HepG2 (cell line): ENCODE data around the gene TOR1B. TPM values are rescaled to one million over a fixed set of nuclear protein-coding genes. Genes with fewer than 3 reads are reported as not detected.

ENCODE experiments used
- CEBPG ChIP-seq: IDR thresholded peaks from 2 replicates; pipeline ENCODE4 v1.6.1; 2016
- CENPX ChIP-seq: sonication (generic); formaldehyde crosslinking; IDR thresholded peaks from 2 replicates; pipeline ENCODE4 v1.9.0; 2021; ENCODE audit warnings: mild to moderate bottlenecking, missing genetic modification reagents, moderate library complexity
- CREBL2 ChIP-seq: sonication (generic); formaldehyde crosslinking; IDR thresholded peaks from 2 replicates; pipeline ENCODE4 v1.8.1; 2023; ENCODE audit warnings: missing genetic modification reagents, mild to moderate bottlenecking, borderline replicate concordance
- ELF3 ChIP-seq: IDR thresholded peaks from 2 replicates; pipeline ENCODE4 v1.6.1; 2016; ENCODE audit warnings: missing genetic modification reagents, missing compliant biosample characterization
- FOXA1 ChIP-seq, 2 experiments: fragments of 450-650 bp in 1 of 2; sonication (generic) in 1 of 2; formaldehyde crosslinking in 1 of 2; IDR thresholded peaks; 2 replicates each; pipeline versions ENCODE4 v1.4.0 to v1.6.1; 2016 to 2020; ENCODE audit warnings: missing genetic modification reagents in 1 of 2
- IKZF4 ChIP-seq: sonication (generic); formaldehyde crosslinking; IDR thresholded peaks from 2 replicates; pipeline ENCODE4 v1.5.1; 2020; ENCODE audit warnings: borderline replicate concordance, mild to moderate bottlenecking, low read depth, missing genetic modification reagents; ENCODE audit errors: not compliant biosample characterization
- KLF12 ChIP-seq: sonication (generic); formaldehyde crosslinking; IDR thresholded peaks from 2 replicates; pipeline ENCODE4 v1.4.0; 2020; ENCODE audit warnings: missing genetic modification reagents, borderline replicate concordance
- KMT2B ChIP-seq: IDR thresholded peaks from 2 replicates; pipeline ENCODE4 v1.6.1; 2016; ENCODE audit warnings: missing genetic modification reagents, missing compliant biosample characterization
- PHF5A ChIP-seq: IDR thresholded peaks from one replicate; pipeline ENCODE4 v1.6.1; 2018; ENCODE audit warnings: low read depth, missing genetic modification reagents; ENCODE audit not compliant: unreplicated experiment
- RAD21 ChIP-seq: fragments of 450-650 bp; formaldehyde crosslinking; IDR thresholded peaks from 2 replicates; pipeline ENCODE4 v1.5.0; 2020; ENCODE audit warnings: mild to moderate bottlenecking
- RARG ChIP-seq: sonication (generic); formaldehyde crosslinking; IDR thresholded peaks from 2 replicates; pipeline ENCODE4 v1.4.0; 2020; ENCODE audit warnings: low read depth, mild to moderate bottlenecking, missing genetic modification reagents
- RXRA ChIP-seq: sonication (generic); formaldehyde crosslinking; IDR thresholded peaks from 2 replicates; pipeline ENCODE4 v1.5.1; 2020; ENCODE audit warnings: missing genetic modification reagents
- SNAPC4 ChIP-seq: sonication (generic); formaldehyde crosslinking; IDR thresholded peaks from 2 replicates; pipeline ENCODE4 v1.4.0; 2020; ENCODE audit warnings: mild to moderate bottlenecking, missing genetic modification reagents
- YEATS2 ChIP-seq: sonication (generic); formaldehyde crosslinking; IDR thresholded peaks from 2 replicates; pipeline ENCODE4 v1.4.0; 2020; ENCODE audit warnings: missing genetic modification reagents, borderline replicate concordance
- ZBTB44 ChIP-seq: sonication (generic); formaldehyde crosslinking; IDR thresholded peaks from 2 replicates; pipeline ENCODE4 v1.4.0; 2020; ENCODE audit warnings: missing genetic modification reagents
- ZNF253 ChIP-seq: sonication (generic); formaldehyde crosslinking; IDR thresholded peaks from 2 replicates; pipeline ENCODE4 v1.8.0; 2022; ENCODE audit warnings: mild to moderate bottlenecking, missing genetic modification reagents, borderline replicate concordance
- ZNF317 ChIP-seq: sonication (generic); formaldehyde crosslinking; IDR thresholded peaks from 2 replicates; pipeline ENCODE4 v1.5.0; 2020; ENCODE audit warnings: mild to moderate bottlenecking, missing genetic modification reagents
- ZNF576 ChIP-seq: sonication (generic); formaldehyde crosslinking; IDR thresholded peaks from 2 replicates; pipeline ENCODE4 v1.4.0; 2020; ENCODE audit warnings: mild to moderate bottlenecking, missing genetic modification reagents
- ZNF660 ChIP-seq: sonication (generic); formaldehyde crosslinking; IDR thresholded peaks from 2 replicates; pipeline ENCODE4 v1.5.1; 2020; ENCODE audit warnings: mild to moderate bottlenecking, low read depth, missing genetic modification reagents, borderline replicate concordance
- ZNF703 ChIP-seq: sonication (generic); formaldehyde crosslinking; IDR thresholded peaks from 2 replicates; pipeline ENCODE4 v1.5.1; 2020; ENCODE audit warnings: missing genetic modification reagents, mild to moderate bottlenecking, moderate library complexity, borderline replicate concordance
- polyA plus RNA-seq, 8 experiments: library from polyadenylated mRNA; depleted of rRNA in 3 of 8; stranded (reverse) in 7 of 8; unstranded in 1 of 8; fragments of >200 nt; fragmentation: Illumina TruSeq in 4 of 8; extraction: Trizol in 4 of 8; gene quantifications; 2 replicates each; pipeline versions ENCODE4 v1.2.1 to v1.2.3, GENCODE V29; 2011 to 2016; ENCODE audit warnings: low read depth in 4 of 8, missing spikeins in 1 of 8, mixed read lengths in 1 of 8; ENCODE audit not compliant: insufficient read depth in 1 of 8
- total RNA-seq, 5 experiments: library from RNA; depleted of rRNA; stranded (reverse); fragments of >200 nt; fragmentation: Illumina TruSeq; extraction: Trizol; gene quantifications; 2 replicates each; pipeline ENCODE4 v1.2.3, GENCODE V29; 2016; ENCODE audit warnings: low read depth in 1 of 5

Gene TOR1B
- total and polyA plus RNA-seq, 2 of the 13 experiments (the other 11 are each of a cell fraction or from before 2014, with no cell fraction given) = 18.1 to 21.3 TPM

- TF ChIP-seq YEATS2 (CRISPR knock-in tag) (no peak), RARG (CRISPR knock-in tag) (no peak), ZNF317 (no peak), PHF5A (CRISPR knock-in tag) (no peak), CEBPG (no peak), CENPX (CRISPR knock-in tag) (no peak), SNAPC4 (no peak), RXRA (CRISPR knock-in tag) (no peak), CREBL2 (CRISPR knock-in tag) (no peak), ZNF253 (CRISPR knock-in tag) (no peak), KLF12 (CRISPR knock-in tag) (no peak), FOXA1 (IDR thresholded peaks at IDR 0.05) (no peak), FOXA1 (CRISPR knock-in tag; IDR thresholded peaks at IDR 0.05) (no peak), ZBTB44 (CRISPR knock-in tag) (no peak), ZNF703 (no peak), KMT2B (CRISPR knock-in tag) (no peak), ELF3 (CRISPR knock-in tag) (no peak), ZNF576 (no peak), RAD21 (CRISPR knock-in tag) (peak; percentile 85), ZNF660 (CRISPR knock-in tag) (no peak), IKZF4 (CRISPR knock-in tag) (no peak)
These were observed 19.2 kb upstream of the TOR1B start (continued) for GRCh38 chr9:129783516-129784361.
